ENCODE data around the gene TUBA1C.
A peak's percentile ranks its signal among the peaks of the same experiment; 100 is the strongest.
"Not testable (repeated sequence)": the region's sequence is repeated elsewhere in the genome, so short reads cannot be mapped to it uniquely, and the experiment has no call there.

Gene TUBA1C

GRCh38 chr12:49264873-49265792 is at the start of gene TUBA1C:
Gene TUBA1C, plus strand, starts transcription at chr12:49265082. Its CDS starts 100 bp downstream, at chr12:49265182.
- peak; percentile 76 to 94 for DNase-seq

GRCh38 chr12:49219417-49220026 is 45.4 kb upstream of the TUBA1C start:
- no peak for DNase-seq

- DNase-seq, result no peak
Measured at GRCh38 chr12:49220972-49221371, 43.9 kb upstream of the TUBA1C start.

DNA sequence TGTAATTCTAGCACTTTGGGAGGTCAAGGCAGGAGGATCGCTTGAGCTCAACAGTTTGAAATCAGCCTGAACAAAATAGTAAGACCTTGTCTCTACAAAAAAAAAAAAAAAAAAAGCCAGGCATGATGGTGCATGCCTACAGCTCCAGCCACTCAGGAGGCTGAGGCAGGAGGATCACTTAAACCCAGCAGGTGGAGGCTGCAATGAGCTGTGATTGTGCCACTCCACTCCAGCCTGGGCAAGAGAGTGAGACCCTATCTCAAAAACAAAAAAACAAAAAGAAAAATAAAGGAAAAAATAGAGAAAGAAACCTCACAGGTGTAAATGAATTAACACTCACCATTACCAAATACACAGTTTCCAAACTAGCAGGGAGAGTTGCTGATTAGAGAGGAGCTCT is 41.8 kb upstream of the TUBA1C start:
- no peak for DNase-seq

GRCh38 chr12:49223590-49224369 is 41.1 kb upstream of the TUBA1C start:
- no peak for DNase-seq

DNA sequence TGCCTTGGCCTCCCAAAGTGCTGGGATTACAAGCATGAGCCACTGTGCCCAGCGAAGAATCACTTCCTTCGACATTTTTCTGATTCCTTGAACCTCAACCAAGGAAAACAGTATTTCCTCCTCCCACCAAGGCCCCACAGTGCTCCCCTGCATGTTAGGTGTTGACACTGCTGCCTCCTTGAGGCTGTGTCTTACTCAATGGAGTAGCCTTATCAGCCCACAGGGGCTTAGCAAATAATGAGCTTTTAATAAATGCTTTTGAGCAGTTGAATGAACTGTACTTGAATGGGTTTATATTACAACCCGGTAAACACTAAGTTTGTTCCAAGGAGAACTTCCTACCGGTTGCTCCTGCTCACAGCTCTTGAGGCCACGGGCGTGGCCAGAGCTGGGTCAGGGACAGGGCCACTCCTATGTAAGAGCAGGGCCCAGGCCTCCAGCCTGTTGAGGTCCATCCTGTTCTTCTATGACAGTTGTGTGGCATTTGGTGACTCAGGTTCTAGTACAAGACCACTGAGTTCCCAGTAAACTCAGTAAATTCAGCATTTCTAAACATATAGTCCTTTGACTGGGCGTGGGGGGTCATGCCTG is 39.2 kb upstream of the TUBA1C start:
- DNase-seq, result no peak

DNA sequence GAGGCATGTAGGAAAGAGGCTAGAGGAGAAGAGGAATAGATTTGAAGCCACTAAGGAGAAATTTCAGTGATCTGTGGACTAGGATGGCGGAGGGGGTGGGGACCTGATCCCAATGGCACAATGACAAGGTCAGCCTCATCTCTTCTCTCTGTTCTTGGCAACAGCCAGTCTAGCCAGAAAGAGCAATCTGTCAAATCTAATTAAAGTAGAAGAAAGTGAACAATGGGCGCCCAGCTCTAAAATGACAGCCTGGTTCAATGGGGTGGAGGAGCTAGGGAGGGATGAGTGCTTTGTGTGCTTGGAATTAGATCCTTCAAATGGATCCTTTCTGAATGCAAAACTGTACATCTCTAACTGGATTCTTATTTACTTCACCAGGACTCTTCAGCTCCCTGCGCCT is 37.2 kb upstream of the TUBA1C start:
- DNase-seq, result no peak

DNA sequence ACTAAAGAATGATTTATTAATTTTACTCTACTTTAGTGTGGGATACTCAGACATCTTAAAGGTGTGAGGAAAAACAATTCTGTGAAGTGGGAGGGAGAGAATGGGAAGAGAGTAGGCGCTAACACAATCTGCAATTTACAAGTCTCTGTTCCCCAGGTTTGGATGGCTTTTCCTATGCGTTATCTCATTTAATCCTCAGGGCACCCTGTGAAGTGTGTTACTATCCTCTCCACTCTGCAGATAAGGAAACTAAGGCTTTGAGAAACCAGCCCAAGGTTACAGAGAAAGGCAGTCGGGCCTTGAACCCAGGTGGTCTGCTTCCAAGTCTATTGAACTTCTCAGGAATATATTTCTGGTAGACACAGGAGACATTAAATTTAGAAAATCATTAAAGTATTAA is 36.2 kb upstream of the TUBA1C start:
- no peak for DNase-seq

DNA sequence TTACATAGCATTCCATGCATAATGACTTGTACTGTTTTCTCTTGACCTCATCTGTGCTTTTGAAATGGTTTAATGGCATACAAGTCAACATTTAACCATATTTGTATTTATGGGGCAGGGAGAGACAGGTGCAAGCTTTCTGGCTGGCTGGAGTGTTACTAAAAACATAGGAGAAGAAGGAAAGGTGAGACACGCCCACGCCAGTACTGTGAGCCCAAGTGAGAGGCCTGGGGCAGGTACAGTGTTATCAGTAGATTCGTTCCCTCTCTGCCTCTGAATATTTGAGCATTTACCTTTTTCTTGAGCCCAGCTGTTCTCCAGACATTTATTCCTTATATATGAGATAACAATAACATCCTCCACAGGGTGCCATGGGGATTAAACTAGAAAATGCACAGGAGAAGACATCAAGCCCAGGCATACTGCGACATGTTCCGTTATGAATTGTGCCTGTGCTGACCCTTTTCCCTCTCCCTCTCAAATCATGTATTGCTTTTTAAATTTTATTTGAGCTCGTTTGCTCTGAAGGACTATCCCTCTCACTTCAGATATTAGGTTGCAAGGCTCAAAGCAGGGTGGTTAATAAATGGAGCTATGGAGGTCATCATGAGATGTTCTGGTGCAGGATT is 34.6 kb upstream of the TUBA1C start:
- no peak for DNase-seq

- DNase-seq, result no peak
Measured at GRCh38 chr12:49230805-49231194, 34.1 kb upstream of the TUBA1C start.

DNA sequence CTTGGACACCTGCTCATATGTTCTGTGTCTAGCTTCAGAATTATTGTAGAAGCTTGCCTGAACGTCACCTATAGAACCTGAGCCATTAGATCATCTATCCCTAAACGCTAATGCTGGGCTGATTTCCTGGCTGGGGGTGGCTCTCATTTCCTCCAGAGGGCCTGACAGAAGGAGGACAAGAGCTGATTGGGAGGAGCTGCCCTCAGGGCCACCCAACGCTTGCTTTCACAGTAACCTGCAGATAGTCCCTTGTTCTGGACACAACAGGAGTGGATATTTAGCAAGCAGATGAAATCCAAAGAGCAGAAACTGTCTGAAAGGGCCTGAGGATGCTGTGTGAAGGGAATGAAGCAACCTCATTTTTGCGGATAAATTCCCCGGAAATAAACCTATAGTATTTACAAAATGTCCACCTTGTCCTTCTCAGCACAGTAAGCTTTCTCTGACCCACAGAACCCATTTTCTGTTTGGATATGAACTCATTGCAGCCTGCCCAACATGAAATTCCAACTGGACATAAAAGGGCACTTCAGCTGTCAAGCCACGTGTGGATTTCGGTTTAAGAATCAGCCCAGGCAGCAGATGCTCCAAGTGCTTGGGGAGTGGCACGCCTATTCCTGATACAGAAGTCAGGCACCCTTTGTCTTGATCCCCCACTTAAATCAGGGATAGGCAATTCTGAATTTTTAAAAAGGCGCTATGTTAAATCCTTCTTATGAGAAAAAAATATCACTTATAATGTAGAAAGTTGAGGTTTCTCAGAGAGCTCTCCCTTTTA is 32.8 kb upstream of the TUBA1C start:
- DNase-seq, result no peak

- no peak for DNase-seq
Measured at GRCh38 chr12:49232940-49233841, 31.7 kb upstream of the TUBA1C start.

- DNase-seq, result no peak
Measured at GRCh38 chr12:49233842-49234526, 30.9 kb upstream of the TUBA1C start.

DNA sequence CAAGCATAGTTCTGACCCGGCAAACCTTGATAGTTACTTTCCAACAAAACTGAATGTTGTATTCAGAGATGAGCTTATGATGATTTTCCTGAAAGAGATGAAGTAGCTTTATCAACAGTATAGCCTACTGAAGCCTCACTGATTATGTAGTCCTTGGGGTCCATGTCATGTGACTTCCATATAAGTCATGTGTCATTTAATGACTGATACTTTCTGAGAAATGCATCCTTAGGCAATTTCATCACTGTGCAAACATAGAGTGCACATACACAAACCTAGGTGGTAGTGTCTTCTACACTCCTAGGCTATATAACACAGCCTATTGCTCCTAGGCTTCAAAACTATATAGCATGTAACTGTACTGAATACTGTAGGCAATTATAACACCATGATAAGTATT is 28.5 kb upstream of the TUBA1C start:
- DNase-seq, result no peak

DNA sequence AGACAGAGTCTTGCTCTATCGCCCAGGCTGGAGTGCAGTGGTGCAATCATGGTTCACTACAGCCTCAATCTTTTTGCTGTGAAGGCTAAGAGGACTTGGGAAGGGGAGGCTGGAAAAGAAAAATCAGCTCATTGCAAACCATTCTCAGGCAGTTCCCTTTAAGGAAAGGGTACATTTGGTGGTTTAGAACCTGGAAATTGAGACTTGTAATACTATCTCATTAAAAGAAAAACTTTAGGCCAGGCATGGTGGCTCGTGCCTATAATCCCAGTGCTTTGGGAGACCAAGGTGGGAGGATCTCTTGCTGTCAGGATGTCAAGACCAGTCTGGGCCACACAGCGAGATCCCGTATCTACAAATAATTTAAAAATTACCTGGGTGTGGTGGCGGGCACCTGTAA is 21.3 kb upstream of the TUBA1C start:
- DNase-seq, result no peak

DNA sequence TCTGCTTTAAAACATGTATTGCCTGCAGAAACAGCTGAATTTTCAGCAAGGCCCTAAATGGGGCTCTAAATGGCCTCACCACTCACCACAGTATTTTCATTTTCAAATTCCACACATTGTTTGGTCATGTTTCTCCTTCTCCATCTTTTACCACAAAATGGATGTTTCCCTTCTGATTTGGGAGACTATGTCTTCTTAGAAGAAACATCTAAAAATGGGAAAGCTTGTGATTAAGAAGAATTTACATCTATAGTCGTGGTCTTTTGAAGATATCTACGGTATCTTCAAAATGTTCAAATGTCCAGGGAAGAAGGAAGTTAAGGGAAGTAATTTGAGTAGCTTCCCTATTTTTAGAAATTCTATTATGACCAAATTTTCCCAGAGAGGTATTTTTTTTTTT is 20.7 kb upstream of the TUBA1C start:
- DNase-seq, result no peak

GRCh38 chr12:49251357-49251756 is 13.5 kb upstream of the TUBA1C start:
- DNase-seq, result no peak

- DNase-seq, result no peak
Measured at GRCh38 chr12:49253033-49253623, 11.8 kb upstream of the TUBA1C start.

GRCh38 chr12:49255456-49255855 is 9.4 kb upstream of the TUBA1C start:
- DNase-seq, result not testable (repeated sequence)

Measured in SW 1271 (cell line).